GM18517 (cell line): ENCODE measurements around the gene SLC27A6.

Source experiments
- ATAC-seq: cut with Tn5 transposase; IDR thresholded peaks from one replicate; pipeline ENCODE4 v1.9.1; 2021; ENCODE audit warnings: mild to moderate bottlenecking, moderate library complexity; ENCODE audit not compliant: unreplicated experiment

Gene SLC27A6

GRCh38 chr5:129061849-129062248 lies 96.6 kb downstream of the SLC27A6 start:
- no peak for ATAC-seq

GRCh38 chr5:129063483-129064113 lies 98.3 kb downstream of the SLC27A6 start:
- no peak for ATAC-seq

GRCh38 chr5:129065721-129066120 lies 100.4 kb downstream of the SLC27A6 start:
- no peak for ATAC-seq

GRCh38 chr5:129067745-129068144 lies 102.5 kb downstream of the SLC27A6 start:
- no peak for ATAC-seq

GRCh38 chr5:129069292-129069691 lies 104.0 kb downstream of the SLC27A6 start:
- peak; percentile 80 for ATAC-seq

- no peak for ATAC-seq
Observed at GRCh38 chr5:129073111-129073510, 107.8 kb downstream of the SLC27A6 start.

- no peak for ATAC-seq
Observed at GRCh38 chr5:129074903-129075302, 109.6 kb downstream of the SLC27A6 start.

GRCh38 chr5:129077433-129078075 lies 112.3 kb downstream of the SLC27A6 start:
- no peak for ATAC-seq

- ATAC-seq = no peak
Observed at GRCh38 chr5:129078247-129078646, 113.0 kb downstream of the SLC27A6 start.

- ATAC-seq = no peak
Observed at GRCh38 chr5:129078660-129079059, 113.4 kb downstream of the SLC27A6 start.

GRCh38 chr5:129079496-129079895 lies 114.2 kb downstream of the SLC27A6 start:
- no peak for ATAC-seq

GRCh38 chr5:129080766-129081165 lies 115.5 kb downstream of the SLC27A6 start:
- no peak for ATAC-seq

GRCh38 chr5:129082225-129083136 lies 117.2 kb downstream of the SLC27A6 start:
- no peak for ATAC-seq
